ACHN (cell line): Measurements from ENCODE around the gene MAFG.
A peak's percentile ranks its signal among the peaks of the same experiment; 100 is the strongest.

ENCODE experiments used
- DNase-seq: peaks from one replicate; pipeline ENCODE4 v3.0.0-alpha.2; 2015
- in situ Hi-C: cut with HindIII; loops from 2 replicates; pipeline ENCODE4 v1.10.0; 2017; ENCODE audit warnings: low sequenced_read_pairs, low pct_ligation_motif_present, low pct_unique_long_range_greater_than_20kb

MAFG gene

DNA sequence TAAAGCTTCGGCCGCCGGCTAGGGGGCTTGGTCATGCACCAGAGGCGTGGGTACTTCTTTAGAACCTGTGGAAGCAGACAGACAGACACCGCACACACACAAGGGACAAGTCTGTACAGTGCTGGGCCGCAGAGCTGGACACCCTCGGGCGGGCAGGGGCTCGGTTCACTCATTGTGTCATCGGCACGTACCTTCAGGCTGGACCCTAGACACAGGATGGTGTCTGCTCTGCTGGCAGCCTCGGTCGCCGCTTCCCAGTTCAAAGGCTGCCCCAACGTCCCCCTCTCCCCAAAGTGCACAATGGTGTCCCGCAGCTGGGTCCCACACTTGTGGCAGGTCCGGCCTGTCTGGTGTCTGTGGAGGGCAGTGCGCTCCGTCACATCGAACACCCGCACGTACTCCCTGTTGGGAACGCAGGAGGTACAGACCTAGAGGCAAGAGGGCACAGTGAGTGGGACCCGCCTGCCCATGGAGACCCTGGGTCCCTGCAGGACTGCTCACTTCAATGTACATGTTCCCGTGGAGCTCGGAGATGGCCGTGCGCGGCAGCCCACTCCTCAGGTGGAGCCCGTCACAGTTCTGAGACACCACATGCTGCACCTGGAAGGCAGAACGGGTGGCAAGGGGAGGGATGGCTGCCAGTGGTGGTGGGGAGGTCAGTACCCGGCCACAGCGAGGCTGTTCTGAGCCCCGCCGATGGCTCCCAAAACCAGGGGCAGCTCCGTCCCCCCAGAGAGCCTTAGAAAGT, 13.3 kb downstream of the MAFG start:
- no peak for DNase-seq
- in situ Hi-C loops: no loop called here

DNA sequence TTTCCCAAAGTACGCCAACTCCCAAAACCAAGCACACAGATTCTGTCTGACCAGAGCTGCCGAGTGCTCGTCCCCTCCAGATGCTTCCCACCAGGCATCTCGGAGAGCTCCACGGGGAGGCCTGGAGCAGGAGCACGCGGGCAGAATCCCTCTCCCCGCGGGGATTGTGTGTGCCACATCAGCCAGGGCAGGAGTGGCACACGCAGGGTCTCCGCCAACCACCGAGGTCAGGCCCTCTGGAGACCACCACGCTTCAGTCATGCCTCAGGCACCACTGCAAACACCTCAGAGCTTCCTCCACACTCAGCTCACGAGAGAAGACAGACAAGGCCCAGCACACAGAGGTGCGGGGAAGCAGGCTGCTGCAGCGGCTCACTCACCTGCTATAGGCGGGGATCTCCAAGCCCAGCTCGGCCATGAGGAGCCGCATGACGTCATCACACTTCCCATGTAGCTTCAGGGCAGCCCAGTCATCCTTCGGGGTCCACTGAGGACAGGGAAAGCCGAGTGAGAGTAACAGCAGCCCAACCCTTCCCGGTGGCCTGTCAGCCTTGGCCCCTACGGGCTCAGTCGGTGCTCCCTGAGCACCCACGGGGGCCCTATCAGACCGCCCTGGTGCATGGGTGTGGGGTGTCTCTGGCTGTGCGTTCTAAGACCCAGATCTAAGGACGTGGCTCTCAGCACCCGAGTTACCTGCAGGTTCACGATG, 14.0 kb downstream of the MAFG start:
- in situ Hi-C loops: no loop called here
- no peak for DNase-seq

DNA sequence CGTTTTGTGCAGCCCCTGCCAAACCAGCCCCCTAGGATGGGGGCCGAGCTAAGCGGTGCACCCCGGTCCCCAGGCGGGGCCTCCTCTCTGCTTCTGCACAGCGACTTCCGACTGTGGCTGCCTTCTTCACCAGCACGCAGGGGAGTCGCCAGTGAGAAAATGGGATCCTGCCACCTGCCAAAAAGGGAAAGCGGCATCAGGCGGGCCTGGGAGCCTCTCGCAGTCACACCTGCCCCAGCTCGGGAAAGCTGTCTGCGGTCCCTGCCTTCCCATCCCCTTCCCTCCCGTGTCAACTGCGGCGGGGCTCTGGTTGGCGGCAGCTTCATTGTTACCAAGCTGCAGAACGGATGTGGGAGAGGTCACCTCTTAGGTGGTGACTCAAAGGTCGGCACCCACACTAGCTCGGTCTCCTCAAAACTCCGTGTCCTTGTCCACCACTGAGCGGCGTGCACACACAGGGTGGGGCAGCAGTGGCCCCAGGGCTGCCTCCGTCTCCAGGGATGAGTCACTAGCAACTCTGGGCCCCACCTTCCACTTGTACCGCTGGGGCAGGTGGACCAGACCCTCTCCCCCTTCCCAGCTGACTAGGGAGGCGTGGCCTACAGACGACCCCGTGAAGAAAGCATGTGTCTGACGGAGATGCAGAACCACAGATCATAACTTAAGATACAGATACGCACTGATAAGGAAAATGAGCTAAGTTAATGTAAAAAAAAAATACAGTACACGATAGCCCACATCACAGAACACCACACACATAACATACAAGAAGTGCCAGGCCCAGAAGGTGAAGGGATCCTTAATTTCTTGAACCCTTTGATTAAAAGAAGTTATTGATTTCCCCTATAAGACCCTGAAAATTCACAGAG, 14.9 kb downstream of the MAFG start:
- DNase-seq: no peak
- in situ Hi-C loops: no loop called here

DNA sequence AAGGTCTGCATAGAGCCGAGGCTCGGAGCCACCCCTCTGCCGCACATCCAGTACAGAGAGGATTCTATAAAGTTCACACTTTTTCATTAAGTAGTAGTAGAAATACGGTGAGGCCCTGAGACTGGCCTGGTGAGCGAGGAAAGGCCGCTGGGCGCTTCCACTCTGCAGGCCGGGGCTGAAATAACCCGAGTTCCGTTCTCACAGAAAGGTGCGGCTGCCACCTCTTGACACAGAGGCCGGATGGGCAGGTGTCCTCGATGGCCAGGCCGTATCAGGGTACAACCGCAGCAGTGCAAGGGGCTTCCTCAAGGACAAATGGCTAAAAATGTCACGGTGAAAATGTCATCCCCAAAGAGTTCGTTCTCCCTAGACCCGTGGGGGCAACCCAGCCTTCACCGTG, 15.6 kb downstream of the MAFG start:
- DNase-seq: no peak
- in situ Hi-C loops: no loop called here

DNA sequence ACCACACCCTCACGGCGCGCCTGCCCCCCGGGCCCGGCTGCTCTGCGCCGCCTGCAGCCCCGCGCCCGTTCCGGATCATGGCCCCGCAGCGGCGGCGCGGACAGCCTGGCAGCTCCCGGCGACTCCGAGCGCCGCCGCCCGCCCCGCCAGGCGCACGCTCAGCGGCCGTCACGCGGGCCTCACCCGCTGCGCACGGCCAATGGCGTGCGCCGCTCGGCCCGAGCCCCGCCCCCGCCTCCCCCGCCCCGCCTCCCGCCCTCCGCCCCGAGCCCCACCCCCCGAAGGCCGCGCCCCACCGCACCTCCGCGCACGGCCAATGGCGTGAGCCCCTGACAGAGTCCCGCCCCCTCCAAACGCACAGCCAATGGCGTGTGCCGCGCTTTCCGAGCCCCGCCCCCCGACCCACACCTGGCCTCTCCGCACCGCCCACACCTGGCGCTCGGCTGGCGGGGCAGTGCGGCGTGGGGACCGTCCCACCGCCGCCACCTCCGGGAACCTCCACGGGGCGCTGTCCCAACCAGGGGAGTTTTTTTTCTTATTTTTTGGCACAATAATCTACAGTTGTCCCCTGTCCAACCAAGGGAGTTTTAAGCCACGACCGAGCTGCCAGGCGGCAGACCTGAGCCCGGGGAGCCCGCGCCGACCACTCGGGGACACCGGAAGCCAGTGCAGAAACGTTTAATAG, 16.1 kb downstream of the MAFG start, which contains the start of gene PCYT2:
TSS of gene PCYT2 (minus strand) at position 123 of the 685 bp plus-strand sequence. CDS start at position 79, 44 bp downstream.
- in situ Hi-C loops: no loop called here
- DNase-seq: peak; percentile 85

DNA sequence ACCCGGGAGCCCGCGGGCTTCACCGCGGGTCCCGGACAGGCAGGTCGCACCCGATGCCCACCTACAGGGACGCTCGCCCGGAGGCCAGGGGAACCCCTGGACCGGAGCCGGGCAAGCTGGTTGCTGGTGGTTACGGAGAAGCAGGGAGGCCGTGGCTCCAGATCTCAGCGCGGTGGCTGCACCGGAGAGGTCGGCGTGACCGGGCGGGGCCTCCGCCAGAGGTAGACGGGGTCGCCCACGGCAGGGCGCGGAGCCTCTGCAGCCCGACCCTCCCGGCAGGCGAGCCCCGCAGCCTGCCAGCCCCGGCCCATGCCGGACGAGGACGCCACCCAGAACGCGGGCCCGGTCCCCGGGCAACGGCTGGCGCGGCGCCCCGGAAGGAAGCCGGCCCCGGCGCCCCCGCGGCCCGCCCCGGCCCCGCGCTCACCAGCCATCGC, 16.7 kb downstream of the MAFG start:
- peak; percentile 15 for DNase-seq
- in situ Hi-C loops: no loop called here

DNA sequence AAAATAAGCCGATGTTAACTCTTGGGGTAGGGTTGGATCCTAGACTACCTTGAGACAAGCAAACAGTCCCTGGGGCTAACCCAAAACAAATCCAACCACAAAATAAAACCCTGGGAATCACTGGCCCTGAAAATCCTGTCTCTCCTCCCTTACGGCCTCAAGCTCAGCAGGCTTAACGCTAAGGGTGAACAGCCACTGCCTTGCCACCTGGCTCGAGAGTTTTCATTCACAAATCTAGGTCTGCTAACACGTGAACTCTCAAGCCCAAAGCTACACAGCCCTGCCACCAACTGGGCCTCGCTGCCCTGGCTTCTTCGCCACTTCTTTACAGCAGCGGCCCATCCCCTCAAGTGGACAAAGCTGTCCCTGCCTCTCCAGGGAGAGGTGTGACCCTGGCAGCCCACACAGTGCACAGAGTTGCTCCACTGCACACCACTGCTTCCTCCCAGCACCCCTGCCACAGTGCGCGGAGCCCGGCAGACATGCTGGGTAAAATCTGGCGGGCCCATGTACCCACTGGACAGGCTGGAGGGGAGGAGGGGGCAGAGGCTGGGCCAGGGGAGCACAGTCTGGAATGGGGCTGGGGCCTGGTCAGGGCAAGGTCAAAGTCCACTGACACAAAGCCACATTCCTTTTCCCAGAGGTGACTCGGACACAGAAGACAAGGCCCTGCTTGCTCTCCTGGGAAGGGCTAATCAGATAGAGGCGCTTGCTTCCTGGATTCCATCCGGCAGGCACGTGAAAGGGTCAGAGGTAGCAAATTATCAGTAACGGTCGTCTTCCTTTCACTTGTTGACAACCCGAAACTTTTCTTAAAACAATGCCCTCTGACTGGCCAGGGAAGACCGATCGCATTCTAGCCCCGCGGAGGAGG, 17.3 kb downstream of the MAFG start:
- DNase-seq: no peak

DNA sequence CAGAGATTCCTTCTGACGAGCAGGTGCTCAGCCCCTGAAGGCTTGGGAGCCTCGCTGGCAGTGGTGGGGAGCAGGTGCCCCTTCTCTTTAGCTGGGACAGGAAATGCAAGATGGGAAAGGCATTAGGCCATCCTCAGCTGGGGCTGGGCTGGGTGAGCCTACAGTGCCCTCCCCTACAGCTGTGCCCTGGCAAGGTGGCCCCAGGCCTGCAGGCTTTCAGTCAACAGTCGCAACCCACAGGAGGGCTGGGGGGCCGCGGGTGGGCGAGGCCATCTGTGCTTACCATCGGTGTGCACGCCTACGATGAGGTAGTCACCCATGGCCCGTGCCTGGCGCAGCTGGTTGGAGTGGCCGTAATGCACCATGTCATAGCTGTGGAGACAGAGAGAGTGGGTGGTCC, 18.3 kb downstream of the MAFG start:
- in situ Hi-C loops: no loop called here
- no peak for DNase-seq

More for the DNA sequence above, 17.3 kb downstream of the MAFG start:
- in situ Hi-C loops: no loop called here

DNA sequence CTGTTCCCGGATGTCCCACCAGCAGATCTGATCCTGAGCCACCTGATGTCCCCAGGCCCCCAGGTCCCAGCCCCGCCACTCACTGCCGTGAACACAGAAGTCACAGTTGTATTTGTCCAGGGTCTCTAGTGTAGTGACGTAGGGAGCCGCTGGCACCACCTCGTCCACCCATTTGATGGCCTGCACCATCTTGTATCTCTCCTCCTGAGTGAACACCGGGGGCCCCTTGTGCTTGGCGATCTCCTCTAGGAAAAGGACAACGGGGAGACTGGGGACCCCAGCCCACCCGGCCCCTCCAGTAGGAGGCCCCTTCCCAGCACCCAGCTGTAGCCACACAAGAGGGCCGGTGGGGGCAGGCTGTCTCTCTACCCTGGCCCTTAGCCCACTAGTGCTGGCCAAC, 18.7 kb downstream of the MAFG start:
- DNase-seq: no peak
- in situ Hi-C loops: no loop called here

DNA sequence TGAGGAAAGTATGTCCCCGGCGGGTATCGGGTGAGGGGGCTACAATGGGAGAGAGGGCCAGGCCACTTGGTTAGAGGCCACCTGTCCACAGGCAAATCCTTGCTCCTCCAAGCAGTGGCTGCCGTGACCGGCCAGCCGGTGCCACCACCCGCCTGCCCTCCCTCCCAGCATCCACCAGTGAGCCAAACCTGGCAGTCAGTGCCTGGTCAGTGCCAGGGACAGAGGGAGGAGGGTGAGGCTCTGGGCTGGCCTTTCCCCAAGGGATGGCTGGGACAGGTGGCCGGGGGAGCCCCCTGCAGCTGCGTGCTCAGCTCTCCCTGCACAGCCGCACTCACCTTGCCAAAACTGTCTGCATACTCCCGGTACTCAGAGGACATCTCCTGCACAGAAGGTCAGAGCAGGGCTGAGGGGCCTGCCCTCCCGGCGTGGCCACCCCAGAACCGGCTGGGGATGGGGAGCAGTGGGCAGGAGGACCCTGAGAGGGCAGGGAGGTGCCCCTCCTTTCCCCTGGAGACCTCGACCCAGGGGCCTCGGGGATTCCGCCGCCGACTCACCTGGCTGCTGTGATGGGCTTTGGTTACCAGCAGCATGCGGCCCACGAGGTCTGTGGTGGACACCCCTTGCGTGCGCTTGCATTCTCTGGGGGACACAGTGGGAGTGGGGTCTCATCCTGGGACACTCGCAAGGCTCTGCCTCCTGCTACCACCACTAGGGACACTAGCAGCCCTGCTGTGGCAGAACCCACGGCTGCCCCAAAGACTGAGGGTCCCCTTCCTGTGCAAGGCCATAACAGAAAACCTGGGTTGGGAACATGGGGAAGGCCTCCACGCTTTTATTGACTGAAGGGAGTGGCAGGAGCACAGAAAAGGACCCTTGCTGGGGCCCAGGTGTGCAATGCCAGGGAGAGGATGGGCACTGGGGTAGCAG, 20.1 kb downstream of the MAFG start:
- DNase-seq: no peak
- in situ Hi-C loops: no loop called here

DNA sequence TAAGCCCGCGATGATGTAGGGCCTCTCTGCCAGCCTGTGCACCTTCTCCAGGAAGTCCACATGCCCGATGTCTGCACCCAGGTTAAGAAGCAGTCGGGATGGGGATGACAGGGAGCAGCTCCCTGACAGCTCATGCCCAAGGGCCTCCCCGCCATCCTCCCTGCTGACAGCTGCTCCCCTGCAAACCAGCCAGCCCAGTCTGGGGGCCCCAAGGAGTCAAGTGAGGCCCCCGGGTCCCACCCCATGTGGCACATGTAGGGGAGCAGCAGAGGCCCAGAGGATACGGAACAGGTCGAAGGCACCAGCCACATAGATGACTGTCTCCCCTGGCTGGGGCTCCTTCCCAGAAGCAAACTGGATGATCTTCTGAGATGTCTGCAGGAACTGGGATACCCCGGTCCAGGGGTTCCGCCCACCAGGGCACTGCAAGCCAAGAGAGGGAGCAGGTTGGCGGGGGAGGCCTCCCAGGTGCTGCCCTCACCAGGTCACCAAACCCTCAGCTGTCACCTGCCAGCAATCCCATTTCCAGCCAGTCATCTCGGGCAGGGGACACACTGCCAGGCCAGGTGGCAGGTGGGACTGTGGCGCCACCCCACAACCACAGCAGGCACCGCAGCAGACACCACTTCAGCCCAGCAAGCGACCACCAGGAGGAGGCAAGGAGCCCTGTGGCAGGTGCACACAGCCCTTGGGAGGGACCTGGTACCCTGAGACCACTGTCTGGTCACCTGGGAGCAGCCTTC, 20.9 kb downstream of the MAFG start:
- in situ Hi-C loops: no loop called here
- DNase-seq: no peak

DNA sequence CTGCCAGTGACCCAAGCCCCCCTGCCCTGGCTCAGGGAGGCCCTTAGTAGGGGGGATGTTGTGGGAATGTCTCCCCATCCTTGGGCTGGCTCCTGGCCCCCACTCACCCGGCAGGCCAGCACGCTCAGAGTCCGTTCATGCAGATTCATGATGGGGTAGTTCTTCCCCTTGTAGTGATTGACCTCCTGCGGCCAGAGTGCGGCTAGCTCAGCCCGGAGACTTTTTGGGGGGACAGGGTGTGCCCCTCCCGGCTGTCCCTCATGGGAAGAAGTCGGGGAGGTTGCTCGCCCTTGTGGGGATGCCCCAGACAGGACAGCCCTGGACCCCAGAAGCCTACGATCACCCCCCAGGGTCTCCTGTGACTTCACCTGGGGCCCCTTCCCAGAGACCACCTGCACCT, 21.5 kb downstream of the MAFG start:
- in situ Hi-C loops: no loop called here

DNA sequence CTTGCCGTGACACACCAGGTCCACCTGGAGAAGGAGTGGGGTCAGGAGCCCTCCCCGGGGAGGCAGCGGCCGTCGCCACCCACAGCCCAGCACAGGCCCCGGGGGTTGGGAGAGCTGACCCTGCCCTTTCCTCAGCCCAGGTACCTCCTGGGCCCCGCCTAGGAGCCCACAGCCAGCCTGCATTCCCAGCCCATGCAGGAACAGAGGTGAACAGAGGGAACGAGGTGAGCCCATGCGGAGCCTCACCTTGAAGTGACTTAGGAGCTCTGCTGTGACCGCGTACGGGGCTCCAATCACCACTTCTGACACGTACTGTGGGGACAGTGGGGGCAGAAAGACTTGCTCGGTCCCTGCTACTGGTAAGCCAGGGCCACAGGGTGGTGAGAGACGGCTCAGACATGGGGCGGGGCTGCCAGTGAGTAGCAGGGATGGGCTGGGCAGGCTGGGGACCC, 22.1 kb downstream of the MAFG start:
- in situ Hi-C loops: no loop called here
- no peak for DNase-seq

More for the DNA sequence above, 21.5 kb downstream of the MAFG start:
- DNase-seq: no peak

DNA sequence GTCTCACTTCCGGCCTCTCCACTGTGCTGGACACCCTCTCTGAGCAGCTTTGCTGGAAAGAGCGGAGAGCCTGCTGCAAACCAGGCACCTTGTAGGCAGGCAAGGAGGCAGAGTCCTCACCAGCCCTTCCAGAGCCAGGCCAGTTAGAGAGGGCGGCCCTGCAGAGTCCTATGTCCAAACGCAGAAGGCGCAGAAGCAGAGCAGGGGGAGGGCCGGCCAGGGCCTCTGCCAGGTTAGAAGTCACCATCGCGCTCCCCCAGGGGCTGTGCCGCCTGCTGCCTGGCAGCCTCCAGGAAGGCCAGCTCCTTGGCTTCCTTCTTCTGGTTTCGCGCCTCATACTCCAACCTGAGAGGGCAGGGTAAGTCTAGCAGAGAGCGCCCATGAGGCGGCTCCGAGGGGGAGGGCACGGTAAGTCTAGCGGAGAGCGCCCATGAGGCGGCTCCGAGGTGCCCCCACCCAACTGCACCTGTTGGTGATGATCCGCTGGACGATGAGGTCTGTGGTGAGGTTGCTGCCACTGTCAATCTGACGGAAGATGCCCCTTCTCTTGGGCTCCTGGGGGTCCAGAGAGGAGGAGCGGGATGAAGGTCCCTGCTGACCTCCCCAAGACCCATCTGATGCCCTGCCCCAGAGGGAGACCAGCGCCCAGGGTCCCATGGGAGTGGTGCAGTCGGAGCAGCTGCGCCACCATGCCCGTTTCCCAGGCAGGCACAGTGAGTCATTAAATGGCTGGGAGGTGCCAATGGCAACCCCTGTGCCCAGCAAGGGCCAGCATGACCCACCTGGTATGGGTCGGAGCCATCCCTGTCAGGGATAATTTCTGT, 22.7 kb downstream of the MAFG start:
- in situ Hi-C loops: no loop called here
- no peak for DNase-seq

DNA sequence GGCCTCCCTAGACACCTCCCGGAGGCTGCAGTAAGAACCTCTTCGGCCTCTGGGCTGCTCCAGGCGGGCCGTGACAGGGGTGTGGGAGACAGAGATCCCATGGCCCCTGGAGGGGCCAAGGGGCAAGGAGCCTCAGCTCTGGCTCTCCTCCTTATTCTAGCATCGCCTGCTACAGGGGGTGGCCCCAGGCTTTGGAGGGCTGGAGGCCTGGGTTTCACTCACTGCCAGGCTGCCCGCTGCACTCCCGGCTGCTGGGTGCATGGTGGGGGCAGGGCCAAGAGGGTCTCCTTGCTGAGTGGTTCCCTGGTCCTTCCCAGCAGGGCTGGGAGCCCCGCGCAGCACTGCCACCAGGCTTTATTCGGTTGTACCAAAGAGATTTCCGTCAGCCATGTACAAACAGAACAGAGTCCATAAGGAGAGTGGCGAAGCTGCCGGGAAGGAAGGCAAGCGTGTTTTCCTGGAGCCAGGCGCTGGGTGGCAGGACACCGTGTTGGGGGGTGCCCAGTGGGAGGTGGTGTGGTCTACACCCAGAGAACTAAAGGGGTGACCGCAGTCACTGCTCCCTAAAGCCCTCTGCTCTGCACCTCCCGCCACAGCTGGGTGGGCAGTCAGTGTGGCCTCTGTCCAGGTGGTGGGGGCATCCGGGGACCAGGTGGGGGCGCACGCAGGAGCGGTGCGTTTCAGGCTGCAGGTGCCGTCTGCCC, 23.5 kb downstream of the MAFG start:
- DNase-seq: no peak
- in situ Hi-C loops: no loop called here
